ENCODE results near the gene CAMK2D.

DNA sequence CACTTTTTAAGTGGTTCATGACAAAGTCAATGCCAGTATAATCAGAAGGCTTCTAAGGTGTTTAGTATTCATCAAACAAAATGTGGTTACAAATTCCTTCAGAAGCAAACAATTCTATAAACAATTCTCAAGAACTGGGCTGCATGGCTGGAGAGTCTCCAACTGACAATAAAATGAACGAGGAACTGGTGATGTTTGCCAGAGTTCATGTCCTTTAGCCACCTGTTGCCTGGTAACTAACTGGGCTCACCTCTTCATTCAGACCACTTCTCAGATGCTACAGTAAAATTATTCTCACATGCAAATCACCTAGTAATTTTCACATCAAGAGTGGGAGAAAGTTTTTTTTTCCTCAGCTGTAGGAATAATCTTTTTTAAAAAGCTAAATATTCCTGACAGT lies 53.3 kb downstream of the CAMK2D start:
- TF ChIP-seq POLR2A (IDR thresholded peaks at IDR 0.05; ENCODE audit: low read length) (no peak), GATA1 (IDR thresholded peaks at IDR 0.05; ENCODE audit: low read depth, low read length) (no peak)

Data from erythroblast (primary cell).